ENCODE data around the gene KLHL18. TPM values are rescaled to one million over a fixed set of nuclear protein-coding genes. Genes with fewer than 3 reads are reported as not detected.
A peak's percentile ranks its signal among the peaks of the same experiment; 100 is the strongest.
"Not testable (repeated sequence)": the region's sequence is repeated elsewhere in the genome, so short reads cannot be mapped to it uniquely, and the experiment has no call there.

Gene KLHL18
- total RNA-seq, 3 donors from 2014 or later: 48.8 to 55.0 (median 52.4) TPM

- H3K36me3 Mint-ChIP-seq (ENCODE audit: insufficient read depth): peaks cover 17% of the 10 kb centered on the region
- H3K4me3 Mint-ChIP-seq: no peak overlapping the region
- DNase-seq (no peak), ATAC-seq (no peak)
- peaks cover 3% of the 10 kb centered on the region for H3K4me1 Mint-ChIP-seq (ENCODE audit: low read depth)
- H3K9me3 Mint-ChIP-seq: no peaks in the 10 kb centered on the region
- no peaks in the 10 kb centered on the region for H3K27me3 Mint-ChIP-seq (ENCODE audit: low read depth)
Measured at GRCh38 chr3:47344971-47345370, 62.2 kb downstream of the KLHL18 start.

DNA sequence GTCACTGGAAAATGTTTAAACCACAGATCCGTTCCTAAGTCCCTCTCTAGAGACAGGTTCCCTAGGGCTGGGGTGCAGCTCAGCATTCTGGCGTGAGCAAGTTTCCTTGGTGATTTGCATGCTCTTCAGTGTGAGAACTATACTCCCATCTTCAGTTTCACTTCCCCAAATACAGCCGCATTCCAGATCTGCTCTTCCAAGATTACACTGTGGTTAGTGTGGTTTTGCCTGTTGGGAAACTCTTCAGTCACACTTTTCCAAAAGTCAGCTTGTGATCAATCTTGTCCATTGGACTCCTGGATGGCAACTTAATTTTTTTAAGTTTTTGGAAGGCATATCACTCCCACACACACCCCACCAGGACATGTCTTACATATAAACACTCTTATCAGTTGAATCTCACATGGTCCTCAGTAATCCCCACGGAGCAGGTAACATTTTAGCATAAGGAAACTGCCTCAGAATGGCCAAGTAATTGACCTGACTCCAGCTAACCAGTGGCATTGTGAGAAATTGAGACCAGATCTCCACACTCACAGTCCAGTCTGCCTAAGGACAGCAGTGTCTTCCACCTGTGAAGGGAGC lies 64.6 kb downstream of the KLHL18 start:
- H3K4me1 Mint-ChIP-seq (ENCODE audit: low read depth): no peaks in the 10 kb centered on the region
- no peaks in the 10 kb centered on the region for H3K9me3 Mint-ChIP-seq
- H3K36me3 Mint-ChIP-seq (ENCODE audit: insufficient read depth): peaks cover 11% of the 10 kb centered on the region
- H3K27me3 Mint-ChIP-seq (ENCODE audit: low read depth): no peaks in the 10 kb centered on the region
- H3K4me3 Mint-ChIP-seq: no peak overlapping the region
- DNase-seq: no peak
- no peak for ATAC-seq

DNA sequence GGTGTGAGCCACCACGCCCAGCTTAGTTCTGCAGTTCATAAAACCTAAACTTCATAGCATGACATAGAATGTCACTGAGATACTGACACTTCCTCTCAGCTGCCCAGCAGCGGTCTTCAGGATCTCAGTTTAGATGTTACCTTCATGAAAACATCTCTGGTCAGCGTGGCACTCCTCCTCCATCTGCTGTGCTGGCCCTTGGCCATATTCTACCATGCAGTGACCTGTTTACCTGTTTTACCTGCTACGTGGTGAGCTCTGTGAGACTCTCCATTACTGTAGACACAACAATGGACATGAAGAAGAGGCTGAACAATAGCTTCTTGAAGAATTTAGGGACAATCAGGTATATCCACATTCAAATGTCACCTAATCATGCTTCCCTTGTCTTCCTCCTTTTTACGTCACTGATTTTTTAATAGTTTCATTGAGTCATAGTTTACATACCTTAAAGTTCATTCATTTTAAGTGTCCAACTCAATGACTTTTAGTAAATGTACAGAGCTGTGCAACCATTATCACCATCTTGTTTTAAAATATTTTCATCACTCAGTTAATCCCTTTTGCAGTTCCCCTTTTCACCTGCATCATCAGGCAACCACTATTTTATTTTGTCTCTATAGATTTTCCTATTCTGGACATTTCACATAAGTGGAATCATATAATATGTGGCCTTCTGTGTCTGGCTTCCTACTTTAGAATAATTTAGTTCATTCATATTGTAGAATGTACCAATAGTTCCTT lies 65.8 kb downstream of the KLHL18 start:
- ATAC-seq: no peak
- H3K4me1 Mint-ChIP-seq (ENCODE audit: low read depth): no peaks in the 10 kb centered on the region

GRCh38 chr3:47355010-47355409 lies 72.3 kb downstream of the KLHL18 start:
- Mint-ChIP-seq H3K9me3 (peaks cover 6% of the 10 kb centered on the region), H3K4me1 (ENCODE audit: low read depth) (peaks cover 2% of the 10 kb centered on the region), H3K36me3 (ENCODE audit: insufficient read depth) (no peaks in the 10 kb centered on the region), H3K27me3 (ENCODE audit: low read depth) (no peaks in the 10 kb centered on the region), H3K4me3 (no peak overlapping the region)
- no peak for ATAC-seq
- DNase-seq: no peak

More for the DNA sequence above, 65.8 kb downstream of the KLHL18 start:
- H3K36me3 Mint-ChIP-seq (ENCODE audit: insufficient read depth): peaks cover 10% of the 10 kb centered on the region
- H3K9me3 Mint-ChIP-seq: no peaks in the 10 kb centered on the region
- DNase-seq: no peak
- H3K27me3 Mint-ChIP-seq (ENCODE audit: low read depth): no peaks in the 10 kb centered on the region
- H3K4me3 Mint-ChIP-seq: no peak overlapping the region

- H3K27me3 Mint-ChIP-seq (ENCODE audit: low read depth): no peaks in the 10 kb centered on the region
- peaks cover 11% of the 10 kb centered on the region for H3K9me3 Mint-ChIP-seq
- ATAC-seq: no peak
- H3K36me3 Mint-ChIP-seq (ENCODE audit: insufficient read depth): no peaks in the 10 kb centered on the region
- peaks cover 6% of the 10 kb centered on the region for H3K4me1 Mint-ChIP-seq (ENCODE audit: low read depth)
- H3K4me3 Mint-ChIP-seq: no peak overlapping the region
- DNase-seq: no peak
Measured at GRCh38 chr3:47356201-47356600, 73.5 kb downstream of the KLHL18 start.

- DNase-seq: no peak
- no peaks in the 10 kb centered on the region for H3K27me3 Mint-ChIP-seq (ENCODE audit: low read depth)
- H3K4me3 Mint-ChIP-seq: no peak overlapping the region
- no peak for ATAC-seq
- H3K4me1 Mint-ChIP-seq (ENCODE audit: low read depth): peaks cover 19% of the 10 kb centered on the region
- H3K9me3 Mint-ChIP-seq: peaks cover 11% of the 10 kb centered on the region
- no peaks in the 10 kb centered on the region for H3K36me3 Mint-ChIP-seq (ENCODE audit: insufficient read depth)
Measured at GRCh38 chr3:47359323-47359722, 76.6 kb downstream of the KLHL18 start.

- H3K36me3 Mint-ChIP-seq (ENCODE audit: insufficient read depth); H3K4me3 Mint-ChIP-seq; H3K27me3 Mint-ChIP-seq (ENCODE audit: low read depth); DNase-seq: not testable (repeated sequence)
- peaks cover 19% of the 10 kb centered on the region for H3K4me1 Mint-ChIP-seq (ENCODE audit: low read depth)
- peaks cover 11% of the 10 kb centered on the region for H3K9me3 Mint-ChIP-seq
- peak in 1 of 2 donors; percentile 43 for ATAC-seq
Measured at GRCh38 chr3:47360110-47360517, 77.4 kb downstream of the KLHL18 start.

DNA sequence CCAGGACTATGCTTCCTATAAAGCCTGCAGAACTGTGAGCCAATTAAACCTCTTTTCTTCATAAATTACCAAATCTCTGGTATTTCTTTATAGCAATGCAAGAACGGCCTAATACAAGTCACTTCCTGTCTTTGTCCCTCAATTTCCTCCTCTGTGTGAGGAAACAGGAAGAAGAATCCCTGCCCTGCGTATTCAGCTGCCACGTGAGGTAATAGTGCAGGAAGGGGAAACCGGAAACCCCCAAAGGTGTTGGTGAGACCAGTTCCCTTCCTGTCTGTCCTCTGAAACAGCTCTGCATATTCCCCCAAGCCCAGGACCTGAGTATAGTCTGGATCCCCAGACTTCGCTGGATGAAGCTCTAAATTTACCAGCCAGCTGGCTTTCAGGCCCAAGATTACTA lies 80.0 kb downstream of the KLHL18 start:
- Mint-ChIP-seq H3K4me1 (ENCODE audit: low read depth) (peaks cover 17% of the 10 kb centered on the region), H3K36me3 (ENCODE audit: insufficient read depth) (no peaks in the 10 kb centered on the region), H3K4me3 (no peak overlapping the region), H3K9me3 (peaks cover 11% of the 10 kb centered on the region), H3K27me3 (ENCODE audit: low read depth) (no peaks in the 10 kb centered on the region)
- DNase-seq (no peak), ATAC-seq (no peak)

DNA sequence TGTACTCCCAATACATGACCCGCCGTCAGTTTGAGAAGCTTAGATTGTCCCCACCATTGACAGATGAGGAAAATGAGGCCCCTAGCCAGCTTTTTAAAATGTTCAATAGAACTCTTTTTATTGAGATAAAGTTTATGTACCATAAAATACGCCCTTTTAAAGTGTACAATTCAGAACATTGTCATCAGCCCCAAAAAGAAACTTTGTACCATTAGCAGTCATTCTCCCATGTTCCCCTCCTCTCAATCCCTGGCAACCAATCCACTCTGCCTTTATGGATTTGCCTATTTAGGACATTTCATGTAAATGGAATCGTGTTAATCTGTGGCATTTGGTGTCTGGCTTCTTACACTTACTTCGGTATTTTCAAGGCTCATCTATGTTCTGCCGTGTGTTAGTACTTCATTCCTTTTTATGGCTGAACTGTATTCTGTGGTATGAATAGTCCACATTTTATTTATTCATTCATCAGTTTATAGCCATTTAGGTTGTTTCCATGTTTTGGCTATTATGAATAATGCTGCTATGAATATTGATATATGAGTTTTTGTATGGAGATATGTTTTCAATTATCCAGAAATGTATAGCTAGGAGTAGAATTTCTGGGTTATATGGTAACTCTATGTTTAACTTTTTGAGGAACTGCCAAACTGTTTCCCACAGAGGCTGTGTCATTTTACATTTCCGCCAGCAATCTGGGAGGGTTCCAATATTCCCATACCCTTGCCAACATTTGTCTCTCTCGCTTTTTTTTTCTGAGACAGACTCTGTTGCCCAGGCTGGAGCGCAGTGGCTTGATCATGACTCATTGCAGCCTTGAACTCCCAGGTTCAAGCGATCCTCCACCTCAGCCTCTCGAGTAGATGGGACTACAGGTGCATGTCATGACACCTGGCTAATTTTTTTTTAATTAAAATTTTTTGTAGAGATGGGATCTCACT lies 82.7 kb downstream of the KLHL18 start:
- no peak for ATAC-seq
- Mint-ChIP-seq H3K4me3 (no peak overlapping the region), H3K9me3 (no peaks in the 10 kb centered on the region), H3K27me3 (ENCODE audit: low read depth) (peaks cover 3% of the 10 kb centered on the region), H3K4me1 (ENCODE audit: low read depth) (peaks cover 13% of the 10 kb centered on the region), H3K36me3 (ENCODE audit: insufficient read depth) (no peaks in the 10 kb centered on the region)
- no peak for DNase-seq

DNA sequence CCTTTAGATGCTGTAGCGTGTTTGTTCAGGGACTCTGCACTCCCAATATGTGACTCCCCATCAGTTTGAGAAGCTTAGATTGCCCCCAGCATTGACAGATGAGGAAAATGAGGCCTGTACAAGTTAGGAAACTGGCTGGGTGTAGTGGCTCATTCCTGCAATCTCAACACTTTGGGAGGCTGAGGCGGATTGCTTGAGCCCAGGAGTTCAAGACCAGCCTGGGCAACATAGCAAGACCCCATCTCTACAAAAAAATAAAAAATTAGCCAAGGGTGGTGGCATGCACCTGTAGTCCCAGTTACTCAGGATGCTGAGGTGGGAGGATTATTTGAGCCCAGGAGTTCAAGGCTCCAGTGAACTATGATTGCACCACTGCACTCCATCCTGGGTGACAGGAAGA lies 84.1 kb downstream of the KLHL18 start:
- DNase-seq (no peak), ATAC-seq (no peak)
- no peaks in the 10 kb centered on the region for H3K36me3 Mint-ChIP-seq (ENCODE audit: insufficient read depth)
- peaks cover 5% of the 10 kb centered on the region for H3K27me3 Mint-ChIP-seq (ENCODE audit: low read depth)
- H3K4me1 Mint-ChIP-seq (ENCODE audit: low read depth): peaks cover 13% of the 10 kb centered on the region
- no peaks in the 10 kb centered on the region for H3K9me3 Mint-ChIP-seq
- no peak overlapping the region for H3K4me3 Mint-ChIP-seq

DNA sequence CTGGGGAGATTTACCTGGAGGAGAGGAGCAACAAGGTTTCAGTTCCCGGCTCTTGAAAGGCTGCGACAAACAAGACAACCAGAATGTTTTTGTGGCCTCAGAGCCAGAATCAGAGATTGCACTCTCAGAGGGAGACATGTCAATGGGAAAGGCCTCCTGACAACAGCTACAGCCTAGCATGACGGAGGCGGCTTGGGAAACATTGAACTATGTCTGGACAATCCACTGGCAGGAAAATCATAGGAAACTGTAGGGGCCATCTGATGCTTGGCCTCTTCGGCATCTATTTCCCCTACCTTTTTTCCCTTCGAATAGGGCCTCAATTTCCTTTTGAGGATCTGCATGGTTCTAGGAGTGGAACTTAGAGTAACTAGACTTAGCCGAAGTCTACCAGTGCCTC lies 84.9 kb downstream of the KLHL18 start:
- Mint-ChIP-seq H3K36me3 (ENCODE audit: insufficient read depth) (no peaks in the 10 kb centered on the region), H3K4me3 (no peak overlapping the region), H3K4me1 (ENCODE audit: low read depth) (peaks cover 7% of the 10 kb centered on the region), H3K27me3 (ENCODE audit: low read depth) (peaks cover 6% of the 10 kb centered on the region), H3K9me3 (no peaks in the 10 kb centered on the region)
- ATAC-seq: no peak
- DNase-seq: no peak

DNA sequence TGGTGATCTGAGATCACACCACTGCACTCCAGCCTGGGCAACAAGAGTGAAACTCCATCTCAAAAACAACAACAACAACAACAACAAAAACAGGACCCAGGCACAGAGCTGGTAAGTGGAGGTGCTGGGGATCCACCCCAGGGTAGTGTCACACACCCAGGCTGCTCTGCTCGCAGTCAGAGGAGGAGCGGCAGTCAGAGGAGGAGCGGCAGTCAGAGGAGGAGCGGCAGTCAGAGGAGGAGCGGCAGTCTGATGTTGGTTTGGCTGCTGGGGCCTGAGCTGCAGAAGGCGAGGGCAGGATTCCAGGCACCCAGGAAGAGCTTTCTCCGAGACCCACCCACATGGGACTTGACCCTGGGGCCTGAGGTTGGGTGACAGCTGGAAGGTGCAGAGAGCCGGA lies 87.3 kb downstream of the KLHL18 start:
- not testable (repeated sequence) for H3K4me1 Mint-ChIP-seq (ENCODE audit: low read depth)

GRCh38 chr3:47370887-47371697 lies 88.3 kb downstream of the KLHL18 start:
- peak; percentile 38 to 63 for ATAC-seq
- no peaks in the 10 kb centered on the region for H3K4me1 Mint-ChIP-seq (ENCODE audit: low read depth)
- no peaks in the 10 kb centered on the region for H3K9me3 Mint-ChIP-seq
- H3K36me3 Mint-ChIP-seq (ENCODE audit: insufficient read depth): no peaks in the 10 kb centered on the region
- H3K27me3 Mint-ChIP-seq (ENCODE audit: low read depth): peaks cover 6% of the 10 kb centered on the region
- H3K4me3 Mint-ChIP-seq: no peak overlapping the region
- DNase-seq: peak; percentile 14

More for the DNA sequence above, 87.3 kb downstream of the KLHL18 start:
- H3K4me3 Mint-ChIP-seq; ATAC-seq; H3K27me3 Mint-ChIP-seq (ENCODE audit: low read depth); H3K9me3 Mint-ChIP-seq; H3K36me3 Mint-ChIP-seq (ENCODE audit: insufficient read depth); DNase-seq: not testable (repeated sequence)

- ATAC-seq (no peak), DNase-seq (no peak)
- no peak overlapping the region for H3K4me3 Mint-ChIP-seq
- H3K36me3 Mint-ChIP-seq (ENCODE audit: insufficient read depth): no peaks in the 10 kb centered on the region
- no peaks in the 10 kb centered on the region for H3K9me3 Mint-ChIP-seq
- H3K4me1 Mint-ChIP-seq (ENCODE audit: low read depth): peaks cover 10% of the 10 kb centered on the region
- peaks cover 3% of the 10 kb centered on the region for H3K27me3 Mint-ChIP-seq (ENCODE audit: low read depth)
Measured at GRCh38 chr3:47374587-47374986, 91.8 kb downstream of the KLHL18 start.

All from activated T-cell treated with anti-CD3 and anti-CD28 coated beads, Interleukin-2, amount 50 U/mL, for 4 hours (primary cell).